Measurements from ENCODE around the gene ADAMTS2.

DNA sequence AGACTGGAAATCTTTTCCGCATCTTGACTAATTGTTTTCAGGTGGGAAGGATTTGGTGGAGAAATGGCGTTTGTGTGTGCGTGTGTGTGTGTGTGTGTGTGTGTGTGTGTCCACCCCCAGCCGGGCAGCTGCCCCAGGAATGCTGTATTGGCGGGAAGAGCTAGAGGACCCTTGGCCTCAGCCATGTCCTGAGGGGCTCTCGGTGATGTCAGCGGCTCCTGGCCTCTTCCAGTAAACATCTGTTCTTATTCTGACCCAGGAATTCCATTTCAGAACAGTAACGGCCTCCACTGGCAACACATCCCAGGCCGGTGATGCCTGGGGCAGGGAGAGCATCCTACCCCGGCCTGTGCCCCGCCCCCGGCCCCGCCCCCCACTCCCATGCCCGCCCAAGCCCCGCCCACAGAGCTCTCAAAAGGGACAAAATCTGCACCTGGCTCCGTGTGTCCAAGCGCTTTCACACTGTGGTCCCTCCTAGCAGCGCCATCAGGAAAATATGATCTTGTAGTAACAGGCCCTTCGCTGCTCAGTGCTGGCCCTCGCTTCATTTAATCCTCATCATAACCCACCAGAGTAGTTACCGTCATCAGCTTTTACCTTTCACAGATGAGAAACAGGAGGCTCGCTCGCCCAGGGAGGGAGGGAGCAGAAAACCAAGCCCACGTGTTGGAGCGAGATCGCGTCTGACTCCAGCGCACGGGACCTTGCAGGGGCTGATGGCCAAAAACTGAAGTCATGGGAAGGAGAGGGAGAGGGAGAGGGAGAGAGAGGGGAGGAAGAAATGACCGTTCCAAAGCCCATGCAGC, 18.9 kb downstream of the ADAMTS2 start:
- no peak for TF ChIP-seq POLR2AphosphoS5 (IDR thresholded peaks at IDR 0.05; ENCODE audit: borderline replicate concordance, low read depth, low read length)
- TF ChIP-seq EZH2 (IDR thresholded peaks at IDR 0.05), result no peak
